ENCODE measurements around the gene DNAJC5G.
"Not testable (repeated sequence)": the region's sequence is repeated elsewhere in the genome, so short reads cannot be mapped to it uniquely, and the experiment has no call there.

Gene DNAJC5G

DNA sequence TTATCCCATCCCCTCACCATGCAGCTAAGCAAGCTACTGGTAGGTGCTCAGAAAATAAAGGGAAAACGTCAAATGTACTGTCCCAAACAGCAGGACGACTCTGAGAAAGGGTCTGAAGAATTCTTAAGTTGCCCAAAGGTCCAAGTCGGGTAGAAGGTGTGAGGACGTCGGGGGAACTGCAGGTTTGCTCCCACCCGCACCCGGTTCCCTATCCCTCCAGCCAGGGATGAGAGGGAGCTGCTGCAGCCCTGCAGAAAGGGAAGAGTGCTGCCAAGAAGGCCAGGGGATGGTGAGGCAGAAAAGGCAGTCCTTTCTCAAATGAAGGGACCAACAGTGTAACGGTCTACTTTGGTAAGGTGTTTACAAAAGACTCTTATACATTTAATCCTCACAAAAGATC, 39.9 kb downstream of the DNAJC5G start:
- Histone ChIP-seq H3K4me3 (ENCODE audit: low read length) (no peak overlapping the region), H3K4me2 (ENCODE audit: low read length) (no peak overlapping the region), H3K79me2 (ENCODE audit: low read length) (no peaks in the 10 kb centered on the region), H2AFZ (ENCODE audit: low read depth, low read length) (no peak overlapping the region), H3K9ac (ENCODE audit: low read length) (no peak overlapping the region), H4K20me1 (ENCODE audit: insufficient read depth, low read length) (no peaks in the 10 kb centered on the region), H3K36me3 (replicated peaks; ENCODE audit: low read depth, low read length) (no peaks in the 10 kb centered on the region), H3K4me1 (ENCODE audit: low read length) (no peaks in the 10 kb centered on the region), H3K9me3 (ENCODE audit: insufficient read depth, low read length) (no peaks in the 10 kb centered on the region), H3K27ac (ENCODE audit: low read length) (no peak overlapping the region), H3K27me3 (ENCODE audit: low read depth, low read length) (no peaks in the 10 kb centered on the region)
- TF ChIP-seq EZH2phosphoT487 (IDR thresholded peaks at IDR 0.05; ENCODE audit: low read depth) (no peak), CTCF (IDR thresholded peaks at IDR 0.05; ENCODE audit: low read depth, low read length) (no peak)

GRCh38 chr2:27316655-27317412, 41.6 kb downstream of the DNAJC5G start:
- no peak for TF ChIP-seq EZH2phosphoT487 (IDR thresholded peaks at IDR 0.05; ENCODE audit: low read depth)
- TF ChIP-seq CTCF (IDR thresholded peaks at IDR 0.05; ENCODE audit: low read depth, low read length): no peak
- peaks cover 5% of the 10 kb centered on the region for H3K4me1 ChIP-seq (ENCODE audit: low read length)
- no peak overlapping the region for H3K4me2 ChIP-seq (ENCODE audit: low read length)
- peaks cover 9% of the 10 kb centered on the region for H3K79me2 ChIP-seq (ENCODE audit: low read length)
- no peaks in the 10 kb centered on the region for H3K27me3 ChIP-seq (ENCODE audit: low read depth, low read length)
- H3K27ac ChIP-seq (ENCODE audit: low read length): no peak overlapping the region
- H3K4me3 ChIP-seq (ENCODE audit: low read length): no peak overlapping the region
- H2AFZ ChIP-seq (ENCODE audit: low read depth, low read length): no peak overlapping the region
- no peaks in the 10 kb centered on the region for H4K20me1 ChIP-seq (ENCODE audit: insufficient read depth, low read length)
- H3K9ac ChIP-seq (ENCODE audit: low read length): no peak overlapping the region
- H3K9me3 ChIP-seq (ENCODE audit: insufficient read depth, low read length): no peaks in the 10 kb centered on the region
- no peaks in the 10 kb centered on the region for H3K36me3 ChIP-seq (replicated peaks; ENCODE audit: low read depth, low read length)

- not testable (repeated sequence) for H3K27ac ChIP-seq (ENCODE audit: low read length); H2AFZ ChIP-seq (ENCODE audit: low read depth, low read length); H3K9me3 ChIP-seq (ENCODE audit: insufficient read depth, low read length); H3K9ac ChIP-seq (ENCODE audit: low read length); H3K36me3 ChIP-seq (replicated peaks; ENCODE audit: low read depth, low read length); H3K4me2 ChIP-seq (ENCODE audit: low read length); H4K20me1 ChIP-seq (ENCODE audit: insufficient read depth, low read length); H3K4me3 ChIP-seq (ENCODE audit: low read length); H3K27me3 ChIP-seq (ENCODE audit: low read depth, low read length)
- Histone ChIP-seq H3K4me1 (ENCODE audit: low read length) (peaks cover 14% of the 10 kb centered on the region), H3K79me2 (ENCODE audit: low read length) (peaks cover 29% of the 10 kb centered on the region)
Measured at GRCh38 chr2:27319839-27320238, 44.6 kb downstream of the DNAJC5G start.

DNA sequence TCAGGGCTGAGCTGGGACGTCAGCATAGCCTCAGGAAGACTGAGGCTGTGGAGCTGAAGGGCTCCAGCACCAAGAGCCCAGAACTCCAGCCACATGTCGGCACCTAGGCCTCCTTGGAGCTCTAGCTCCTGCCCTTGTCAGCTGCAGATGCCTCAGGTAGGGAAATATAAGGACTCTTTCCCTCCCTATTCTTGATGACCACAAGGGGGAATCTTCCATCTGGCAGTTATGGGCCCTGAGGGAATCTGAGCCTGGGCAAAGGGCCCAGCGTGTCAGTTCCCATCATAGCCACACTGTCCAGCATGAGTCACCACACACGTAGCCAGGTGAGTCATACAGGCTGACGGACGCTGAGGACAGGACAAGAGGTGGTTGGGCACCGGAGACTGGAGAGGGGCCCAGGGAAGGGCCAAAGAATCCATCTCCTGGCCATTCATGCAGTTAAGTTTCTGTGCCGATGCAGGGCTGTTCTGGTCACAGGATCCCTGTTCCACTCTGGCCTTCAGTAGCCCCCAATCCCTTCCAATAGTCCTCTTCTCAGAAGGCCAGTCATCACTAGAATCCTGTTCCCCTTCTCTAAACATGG, 45.8 kb downstream of the DNAJC5G start:
- no peaks in the 10 kb centered on the region for H3K27me3 ChIP-seq (ENCODE audit: low read depth, low read length)
- no peaks in the 10 kb centered on the region for H3K9me3 ChIP-seq (ENCODE audit: insufficient read depth, low read length)
- no peak overlapping the region for H3K27ac ChIP-seq (ENCODE audit: low read length)
- H3K79me2 ChIP-seq (ENCODE audit: low read length): peaks cover 29% of the 10 kb centered on the region
- TF ChIP-seq EZH2phosphoT487 (IDR thresholded peaks at IDR 0.05; ENCODE audit: low read depth) (no peak), CTCF (IDR thresholded peaks at IDR 0.05; ENCODE audit: low read depth, low read length) (no peak)
- peaks cover 14% of the 10 kb centered on the region for H3K4me1 ChIP-seq (ENCODE audit: low read length)
- H3K36me3 ChIP-seq (replicated peaks; ENCODE audit: low read depth, low read length): peaks cover 8% of the 10 kb centered on the region
- H4K20me1 ChIP-seq (ENCODE audit: insufficient read depth, low read length): no peaks in the 10 kb centered on the region
- H3K4me2 ChIP-seq (ENCODE audit: low read length): no peak overlapping the region
- H3K9ac ChIP-seq (ENCODE audit: low read length): no peak overlapping the region
- no peak overlapping the region for H2AFZ ChIP-seq (ENCODE audit: low read depth, low read length)
- H3K4me3 ChIP-seq (ENCODE audit: low read length): no peak overlapping the region
